Mucosa of rectum (tissue), 2 donors: ENCODE data around the gene CYTH1.

Experiments
- H3K27ac ChIP-seq, 2 donors: one replicate each; pipeline ENCODE4 v1.7.0; 2013; ENCODE audit warnings: inconsistent platforms in 2 of 2, low read depth in 2 of 2, low read length in 2 of 2
- H3K27me3 ChIP-seq, 2 donors: one replicate each; pipeline ENCODE4 v1.7.0; 2013; ENCODE audit warnings: low read length in 2 of 2; ENCODE audit not compliant: control insufficient read depth in 2 of 2, insufficient read depth in 2 of 2
- H3K36me3 ChIP-seq, 2 donors: one replicate each; pipeline ENCODE4 v1.7.0; 2013; ENCODE audit warnings: low read length in 2 of 2; ENCODE audit not compliant: control insufficient read depth in 2 of 2, insufficient read depth in 2 of 2
- H3K4me1 ChIP-seq, 2 donors: one replicate each; pipeline ENCODE4 v1.7.0; 2013; ENCODE audit warnings: low read length in 2 of 2, mild to moderate bottlenecking in 1 of 2; ENCODE audit not compliant: control insufficient read depth in 2 of 2, insufficient read depth in 2 of 2
- H3K4me3 ChIP-seq, 2 donors: one replicate each; pipeline ENCODE4 v1.7.0; 2013; ENCODE audit warnings: low read length in 2 of 2
- H3K9ac ChIP-seq, 2 donors: one replicate each; pipeline ENCODE4 v1.7.0; 2013; ENCODE audit warnings: low read length in 2 of 2, low read depth in 1 of 2, mild to moderate bottlenecking in 1 of 2
- H3K9me3 ChIP-seq, 2 donors: one replicate each; pipeline ENCODE4 v1.7.0; 2013; ENCODE audit warnings: low read length in 2 of 2; ENCODE audit not compliant: control insufficient read depth in 2 of 2
- donor health status: healthy.
- donor health status: Normal muscosa, but diverticular disease.

Gene CYTH1

DNA sequence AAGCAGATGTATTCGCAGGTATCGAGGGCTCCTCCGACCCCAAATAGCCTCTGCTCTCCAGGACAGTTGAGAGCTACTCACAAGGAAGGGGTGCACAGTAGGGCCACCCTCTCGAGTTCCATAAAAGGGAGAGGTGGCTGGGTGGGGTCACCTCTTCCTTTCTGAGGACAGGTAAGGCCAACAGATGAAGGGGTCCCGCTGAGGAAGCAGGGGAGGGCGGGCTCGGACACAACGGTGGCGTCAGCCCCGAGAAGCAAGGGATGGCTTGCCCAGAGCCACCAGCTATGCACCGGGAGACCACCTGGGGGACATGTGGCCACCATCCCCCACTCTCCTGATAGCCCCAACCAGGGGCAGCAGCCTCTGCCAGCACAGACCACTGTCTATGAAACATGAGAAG lies 15.1 kb upstream of the CYTH1 start:
- no peaks in the 10 kb centered on the region for H3K4me1 ChIP-seq
- H3K27ac ChIP-seq, result no peak overlapping the region
- no peak overlapping the region for H3K4me3 ChIP-seq
- H3K27me3 ChIP-seq, result no peaks in the 10 kb centered on the region
- H3K9ac ChIP-seq, result no peak overlapping the region
- H3K9me3 ChIP-seq, result no peaks in the 10 kb centered on the region
- peaks cover 55 to 77% of the 10 kb centered on the region in 2 donors for H3K36me3 ChIP-seq

DNA sequence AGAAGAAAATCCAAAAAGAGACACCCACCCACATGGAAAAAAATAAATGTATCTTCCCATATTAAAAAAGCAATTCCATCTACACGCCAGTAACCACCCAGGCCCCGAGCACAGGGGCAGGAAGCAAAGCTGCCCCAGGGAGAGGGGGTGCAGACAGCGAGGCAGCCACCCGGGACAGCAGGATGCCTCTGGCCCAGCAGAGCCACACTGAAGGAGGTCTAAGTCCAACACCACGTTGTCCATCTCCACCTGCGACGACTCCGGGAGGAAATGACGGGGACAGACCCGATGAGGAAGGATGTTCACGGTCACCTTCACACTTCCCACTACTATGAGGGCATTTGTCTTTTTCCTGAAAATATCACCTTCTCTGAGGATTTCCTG lies 14.4 kb upstream of the CYTH1 start:
- H3K4me3 ChIP-seq, result no peak overlapping the region
- no peaks in the 10 kb centered on the region for H3K27me3 ChIP-seq
- no peak overlapping the region for H3K9ac ChIP-seq
- H3K27ac ChIP-seq, result no peak overlapping the region
- no peaks in the 10 kb centered on the region for H3K9me3 ChIP-seq
- no peaks in the 10 kb centered on the region for H3K4me1 ChIP-seq
- H3K36me3 ChIP-seq, result peaks cover 52 to 75% of the 10 kb centered on the region in 2 donors

DNA sequence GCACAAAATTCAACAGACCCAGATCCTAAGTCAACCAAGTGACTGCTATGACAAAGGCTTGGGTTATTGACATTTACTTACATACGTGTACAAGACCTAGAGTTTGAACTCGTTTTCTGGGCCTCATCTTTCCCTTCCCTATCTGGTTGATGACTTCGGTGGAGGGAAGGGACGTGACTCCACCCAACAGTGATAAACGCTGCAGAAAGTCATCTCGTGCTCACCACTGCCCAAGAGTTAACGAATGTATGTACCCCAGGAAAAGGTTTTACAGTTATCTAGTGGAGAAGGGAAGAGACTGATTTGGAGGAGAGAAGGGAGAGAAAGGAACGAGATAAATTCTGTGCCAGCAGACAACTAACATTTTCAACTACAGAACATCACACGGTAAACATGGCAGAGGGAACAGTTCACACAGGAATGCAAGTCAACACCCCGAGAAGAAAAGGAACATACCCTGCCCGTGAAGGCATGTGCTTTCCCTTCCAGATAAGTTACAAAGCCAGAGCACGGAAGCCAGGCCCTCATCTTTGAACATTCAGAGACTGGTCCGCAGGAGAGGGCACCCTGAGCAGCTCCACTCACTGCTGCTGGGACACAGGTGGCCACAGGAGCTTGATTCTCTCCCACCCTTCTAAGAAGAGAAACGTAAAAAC lies 13.9 kb upstream of the CYTH1 start:
- H3K36me3 ChIP-seq, result peaks cover 51 to 74% of the 10 kb centered on the region in 2 donors

DNA sequence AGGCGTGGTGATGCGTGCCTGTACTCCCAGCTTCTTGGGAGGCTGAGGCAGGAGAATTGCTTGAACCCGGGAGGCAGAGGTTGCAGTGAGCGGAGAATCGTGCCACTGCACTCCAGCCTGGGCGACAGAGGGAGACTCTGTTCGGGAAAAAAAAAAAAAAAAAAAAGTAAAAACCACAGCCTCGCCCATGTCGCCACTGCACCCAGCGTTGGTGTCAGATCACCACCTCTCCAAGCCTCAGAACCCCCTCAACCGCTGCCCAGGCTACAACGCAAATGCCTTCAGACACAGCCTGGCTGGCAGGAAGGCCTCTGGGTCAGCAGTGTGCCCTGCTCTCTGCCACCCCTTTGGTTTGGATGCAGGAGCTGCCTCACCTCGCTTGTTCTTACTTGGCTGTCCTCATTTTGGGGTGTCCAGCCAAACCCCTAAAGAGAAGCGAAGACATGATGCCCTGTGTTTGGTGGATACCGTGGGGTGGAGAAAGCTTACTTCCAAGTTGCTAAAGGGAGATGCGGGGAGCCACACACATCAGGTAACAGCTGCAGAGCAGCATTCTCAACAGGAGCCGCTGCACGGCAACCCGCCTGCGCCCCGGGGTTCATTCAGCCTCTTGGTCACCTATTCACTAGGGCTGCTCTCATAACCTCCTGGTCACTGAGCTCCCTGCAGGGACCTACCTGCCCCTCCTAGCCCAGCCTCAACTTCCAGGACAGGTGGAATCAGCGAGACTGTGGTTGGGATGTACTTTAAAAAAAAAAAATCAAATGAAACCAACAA lies 13.0 kb upstream of the CYTH1 start:
- no peaks in the 10 kb centered on the region for H3K9me3 ChIP-seq
- H3K4me3 ChIP-seq, result no peak overlapping the region
- H3K27ac ChIP-seq, result no peak overlapping the region
- H3K27me3 ChIP-seq, result no peaks in the 10 kb centered on the region
- peaks cover 0 to under 1% of the 10 kb centered on the region in 2 donors for H3K4me1 ChIP-seq
- peaks cover 51 to 67% of the 10 kb centered on the region in 2 donors for H3K36me3 ChIP-seq
- H3K9ac ChIP-seq, result no peak overlapping the region

More for the DNA sequence above, 13.9 kb upstream of the CYTH1 start:
- Histone ChIP-seq H3K9me3 (no peaks in the 10 kb centered on the region), H3K27me3 (no peaks in the 10 kb centered on the region), H3K4me1 (no peaks in the 10 kb centered on the region), H3K4me3 (no peak overlapping the region), H3K27ac (no peak overlapping the region), H3K9ac (no peak overlapping the region)

DNA sequence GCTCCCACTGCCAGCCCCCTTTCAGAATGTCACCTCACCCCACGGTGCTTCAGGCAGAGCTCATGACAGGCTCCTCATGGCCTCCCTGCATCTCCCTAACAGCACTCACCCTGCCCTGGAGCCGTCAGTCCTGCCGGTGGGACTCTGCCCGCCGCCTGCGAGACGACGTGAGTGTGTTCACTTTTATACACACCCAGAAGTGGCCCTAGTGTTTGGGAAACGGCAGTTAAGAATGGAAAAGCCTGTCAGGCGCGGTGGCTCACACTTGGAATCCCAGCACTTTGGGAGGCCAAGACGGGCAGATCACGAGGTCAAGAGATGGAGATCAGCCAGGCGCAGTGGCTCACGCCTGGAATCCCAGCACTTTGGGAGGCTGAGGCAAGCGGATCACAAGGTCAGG lies 12.3 kb upstream of the CYTH1 start:
- H3K9ac ChIP-seq, result no peak overlapping the region
- H3K27me3 ChIP-seq, result no peaks in the 10 kb centered on the region
- H3K9me3 ChIP-seq, result no peaks in the 10 kb centered on the region
- no peak overlapping the region for H3K27ac ChIP-seq
- H3K4me3 ChIP-seq, result no peak overlapping the region
- H3K36me3 ChIP-seq, result peaks cover 51 to 63% of the 10 kb centered on the region in 2 donors
- H3K4me1 ChIP-seq, result peaks cover 5 to 7% of the 10 kb centered on the region in 2 donors

DNA sequence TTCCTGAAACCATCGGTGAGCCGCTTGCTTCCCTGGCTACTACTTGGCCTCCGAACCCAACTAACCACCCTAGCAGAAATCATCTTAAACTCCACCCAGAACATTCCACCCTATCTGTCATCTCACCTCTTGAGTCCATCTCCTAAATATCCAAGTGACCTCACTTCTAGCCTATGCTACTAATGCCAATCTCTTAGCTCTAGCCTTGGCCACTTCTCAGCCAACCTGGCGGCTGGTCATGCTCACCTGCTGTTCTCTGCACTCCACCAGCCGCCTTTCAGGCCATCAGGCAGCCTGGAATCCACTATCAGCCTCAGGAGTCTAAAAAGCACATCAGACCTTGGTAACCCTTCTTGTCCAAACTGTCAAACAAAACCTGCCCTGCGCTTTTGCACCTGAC lies 11.9 kb upstream of the CYTH1 start:
- Histone ChIP-seq H3K9ac (no peak overlapping the region), H3K36me3 (peaks cover 48 to 59% of the 10 kb centered on the region in 2 donors), H3K9me3 (no peaks in the 10 kb centered on the region), H3K27me3 (no peaks in the 10 kb centered on the region), H3K4me3 (no peak overlapping the region), H3K27ac (no peak overlapping the region), H3K4me1 (peaks cover 8 to 11% of the 10 kb centered on the region in 2 donors)

DNA sequence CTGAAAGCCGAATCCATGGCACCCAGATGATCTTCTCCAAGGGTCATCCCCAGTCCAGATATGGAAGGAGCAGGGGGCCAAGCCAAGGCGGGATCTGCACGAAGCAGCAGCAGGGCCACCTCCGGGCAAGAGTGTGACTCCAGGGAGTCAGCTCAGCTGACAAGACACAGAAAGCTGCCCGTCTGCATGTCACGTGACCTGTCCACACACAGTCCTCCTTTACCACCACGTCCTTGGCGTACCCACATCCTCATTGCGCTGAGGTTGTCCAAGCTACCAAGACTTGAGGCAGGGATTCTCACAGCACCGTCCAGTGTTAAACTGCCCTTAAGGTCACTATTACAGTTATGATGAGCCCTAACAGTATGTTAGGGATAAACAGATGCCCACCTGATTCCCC lies 11.3 kb upstream of the CYTH1 start:
- Histone ChIP-seq H3K27ac (no peak overlapping the region), H3K4me3 (no peak overlapping the region), H3K4me1 (peaks cover 10 to 13% of the 10 kb centered on the region in 2 donors), H3K9me3 (no peaks in the 10 kb centered on the region), H3K36me3 (peaks cover 43 to 54% of the 10 kb centered on the region in 2 donors), H3K9ac (no peak overlapping the region), H3K27me3 (no peaks in the 10 kb centered on the region)

DNA sequence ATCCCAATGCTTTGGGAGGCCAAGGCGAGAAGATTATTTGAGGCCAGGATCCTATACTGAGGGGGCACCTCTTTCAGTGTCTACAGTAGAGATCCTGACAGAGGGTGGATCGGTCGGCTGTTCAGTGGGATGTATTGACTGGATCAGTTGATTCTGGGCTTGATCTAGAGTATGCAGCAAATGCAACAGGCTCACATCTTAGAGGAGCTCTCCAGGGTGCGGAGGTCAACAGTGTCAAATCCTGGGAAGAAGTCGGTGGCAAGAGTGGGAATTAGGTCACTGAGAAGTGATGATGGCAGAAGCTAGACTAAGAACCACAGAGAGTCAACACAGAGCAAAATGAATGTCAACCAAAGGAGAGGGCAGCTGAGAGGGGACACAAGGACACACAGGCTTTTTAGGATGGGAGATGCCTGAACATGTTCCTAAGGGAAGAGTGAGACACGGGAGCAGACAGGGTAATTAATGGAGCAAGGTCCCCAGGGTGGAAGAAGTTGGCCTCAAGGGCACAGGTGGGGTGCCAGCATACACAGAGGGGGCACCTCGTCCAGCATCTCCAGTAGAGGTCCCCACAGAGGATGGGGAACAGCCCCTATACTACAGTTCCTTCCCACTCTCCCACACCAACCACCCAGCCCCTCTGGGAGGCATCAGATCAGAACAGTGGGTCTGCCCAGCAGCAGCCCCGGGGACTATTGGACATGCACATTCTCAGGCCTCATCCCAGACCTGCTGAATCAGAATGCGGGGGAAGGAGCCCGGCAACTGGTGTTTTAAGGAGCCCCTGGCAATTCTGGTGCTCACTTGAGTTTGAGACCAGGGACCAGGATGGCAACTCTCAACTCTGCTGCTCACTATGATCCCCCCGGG lies 10.0 kb upstream of the CYTH1 start:
- Histone ChIP-seq H3K36me3 (peaks cover 31 to 40% of the 10 kb centered on the region in 2 donors), H3K9ac (no peak overlapping the region), H3K27me3 (no peaks in the 10 kb centered on the region), H3K4me1 (peaks cover 10 to 13% of the 10 kb centered on the region in 2 donors), H3K27ac (no peak overlapping the region), H3K9me3 (no peaks in the 10 kb centered on the region), H3K4me3 (no peak overlapping the region)

DNA sequence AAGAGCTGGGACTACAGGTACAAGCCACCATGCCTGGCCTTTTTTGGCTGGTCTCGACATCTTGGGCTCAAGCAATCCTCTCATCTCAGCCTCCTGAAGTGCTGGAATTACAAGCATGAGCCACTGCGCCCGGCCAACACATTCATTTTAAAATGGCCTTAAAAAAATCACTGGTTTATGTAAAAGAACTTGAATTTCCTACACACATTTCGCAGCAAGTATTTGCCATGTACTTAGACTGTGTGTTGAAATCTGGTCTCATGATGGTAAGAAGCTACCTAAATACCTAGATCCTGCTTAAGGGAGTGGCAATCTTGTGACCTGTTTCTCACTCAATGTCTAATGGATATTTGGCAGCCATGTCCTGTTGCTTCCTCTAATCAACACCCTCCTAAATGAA lies 8.5 kb upstream of the CYTH1 start:
- Histone ChIP-seq H3K27ac (no peak overlapping the region), H3K9ac (no peak overlapping the region), H3K9me3 (no peaks in the 10 kb centered on the region), H3K27me3 (no peaks in the 10 kb centered on the region), H3K4me3 (no peak overlapping the region), H3K4me1 (peaks cover 10 to 13% of the 10 kb centered on the region in 2 donors), H3K36me3 (peaks cover 17 to 25% of the 10 kb centered on the region in 2 donors)
